Left lung (tissue), 10 donors: ENCODE results near the gene RDH13. TPM values are rescaled to one million over a fixed set of nuclear protein-coding genes. Genes with fewer than 3 reads are reported as not detected.
"Not testable (repeated sequence)": the region's sequence is repeated elsewhere in the genome, so short reads cannot be mapped to it uniquely, and the experiment has no call there.

Source experiments
- ATAC-seq: fragments of 200-7000 bp; cut with Tn5 transposase; one replicate; pipeline ENCODE4 v1.9.1; 2020; ENCODE audit warnings: moderate library complexity
- DNase-seq, 4 donors: peaks; one replicate each; pipeline ENCODE4 v3.0.0-alpha.2; 2013 to 2020
- H3K27ac ChIP-seq, 2 donors: fragments of 200-600 bp; sonication (generic) in 1 of 2; one replicate each; pipeline versions ENCODE4 v1.5.0 to v1.8.0; 2020 to 2021
- H3K27me3 ChIP-seq, 2 donors: fragments of 200-600 bp; sonication (generic) in 1 of 2; one replicate each; pipeline versions ENCODE4 v1.5.0 to v1.8.0; 2020 to 2021
- H3K36me3 ChIP-seq, 2 donors: fragments of 200-600 bp; sonication (generic) in 1 of 2; one replicate each; pipeline versions ENCODE4 v1.5.0 to v1.8.0; 2020 to 2021
- H3K4me1 ChIP-seq, 2 donors: fragments of 200-600 bp; one replicate each; pipeline ENCODE4 v1.8.0; 2021
- H3K4me3 ChIP-seq, 2 donors: fragments of 200-600 bp; sonication (generic) in 1 of 2; one replicate each; pipeline versions ENCODE4 v1.5.0 to v1.8.0; 2020 to 2021; ENCODE audit warnings: mild to moderate bottlenecking in 1 of 2
- H3K9me3 ChIP-seq, 2 donors: fragments of 200-600 bp; sonication (generic) in 1 of 2; one replicate each; pipeline versions ENCODE4 v1.5.0 to v1.8.0; 2020 to 2021
- intact Hi-C, 2 donors: fragments of 100-400 bp; cut with DNase I; formaldehyde crosslinking; loops; one replicate each; pipeline versions ENCODE4 v1.11.2 to v1.14.2; 2022
- polyA plus RNA-seq, 6 donors: library from polyadenylated mRNA; unstranded; fragments of 120-200 nt; gene quantifications; one replicate each; pipeline ENCODE4 v1.2.1, GENCODE V29; 2013; ENCODE audit not compliant: insufficient read length in 6 of 6
- total RNA-seq, 2 donors: library from RNA; stranded (reverse); fragmentation: NEBNext Ultra II Directional; extraction: Animal tissue kit (Norgen Biotek cat#: 25700); gene quantifications; one replicate each; pipeline ENCODE4 v1.2.1, GENCODE V29; 2021
- TF ChIP-seq, protein P1 (sequence below), 2 donors: fragments of 200-600 bp; sonication (generic) in 1 of 2; IDR thresholded peaks; one replicate each; pipeline versions ENCODE4 v1.5.0 to v1.8.0; 2021; ENCODE audit warnings: antibody characterized with exemption in 2 of 2
- donor health status: DM: no; HTN: yes; CAD: no.
- donor health status: DM: no; HTN: no; CAD: no.

RDH13 gene
- total and polyA plus RNA-seq, 8 donors = 7.3 to 38.0 (median 13.7) TPM

DNA sequence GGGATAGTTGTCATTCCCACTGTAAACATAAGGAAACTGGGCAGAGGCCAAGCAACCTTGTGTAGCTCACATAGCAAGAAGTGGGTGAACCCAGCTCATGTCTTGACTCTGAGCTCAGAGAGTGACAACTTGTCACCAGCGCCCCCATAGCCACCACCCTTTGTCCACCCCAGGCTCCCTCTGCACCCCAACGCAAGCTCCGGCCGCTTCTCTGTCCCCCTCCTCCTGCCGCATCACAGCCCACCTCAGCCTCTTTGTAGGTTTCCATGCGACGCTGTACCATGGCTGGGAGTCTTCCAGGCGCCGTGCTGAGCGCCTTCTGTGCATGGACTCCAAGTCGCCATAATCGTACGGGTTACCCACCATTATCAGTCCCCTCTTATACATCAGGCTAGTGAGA is 28.2 kb downstream of the RDH13 start:
- no peaks in the 10 kb centered on the region for H3K9me3 ChIP-seq
- H3K4me1 ChIP-seq = no peaks in the 10 kb centered on the region
- no peaks in the 10 kb centered on the region for H3K27me3 ChIP-seq
- H3K27ac ChIP-seq = no peak overlapping the region
- no peak for DNase-seq
- intact Hi-C loops = no loop called here
- no peak for ATAC-seq
- H3K4me3 ChIP-seq = no peak overlapping the region
- TF ChIP-seq, protein P1, sequence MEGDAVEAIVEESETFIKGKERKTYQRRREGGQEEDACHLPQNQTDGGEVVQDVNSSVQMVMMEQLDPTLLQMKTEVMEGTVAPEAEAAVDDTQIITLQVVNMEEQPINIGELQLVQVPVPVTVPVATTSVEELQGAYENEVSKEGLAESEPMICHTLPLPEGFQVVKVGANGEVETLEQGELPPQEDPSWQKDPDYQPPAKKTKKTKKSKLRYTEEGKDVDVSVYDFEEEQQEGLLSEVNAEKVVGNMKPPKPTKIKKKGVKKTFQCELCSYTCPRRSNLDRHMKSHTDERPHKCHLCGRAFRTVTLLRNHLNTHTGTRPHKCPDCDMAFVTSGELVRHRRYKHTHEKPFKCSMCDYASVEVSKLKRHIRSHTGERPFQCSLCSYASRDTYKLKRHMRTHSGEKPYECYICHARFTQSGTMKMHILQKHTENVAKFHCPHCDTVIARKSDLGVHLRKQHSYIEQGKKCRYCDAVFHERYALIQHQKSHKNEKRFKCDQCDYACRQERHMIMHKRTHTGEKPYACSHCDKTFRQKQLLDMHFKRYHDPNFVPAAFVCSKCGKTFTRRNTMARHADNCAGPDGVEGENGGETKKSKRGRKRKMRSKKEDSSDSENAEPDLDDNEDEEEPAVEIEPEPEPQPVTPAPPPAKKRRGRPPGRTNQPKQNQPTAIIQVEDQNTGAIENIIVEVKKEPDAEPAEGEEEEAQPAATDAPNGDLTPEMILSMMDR (IDR thresholded peaks at IDR 0.05) = no peak
- no peaks in the 10 kb centered on the region for H3K36me3 ChIP-seq

GRCh38 chr19:55032976-55033643 is 29.8 kb downstream of the RDH13 start:
- H3K36me3 ChIP-seq, H3K4me1 ChIP-seq, intact Hi-C loops, H3K9me3 ChIP-seq, H3K4me3 ChIP-seq, DNase-seq, H3K27ac ChIP-seq, H3K27me3 ChIP-seq, ATAC-seq: not testable (repeated sequence)

DNA sequence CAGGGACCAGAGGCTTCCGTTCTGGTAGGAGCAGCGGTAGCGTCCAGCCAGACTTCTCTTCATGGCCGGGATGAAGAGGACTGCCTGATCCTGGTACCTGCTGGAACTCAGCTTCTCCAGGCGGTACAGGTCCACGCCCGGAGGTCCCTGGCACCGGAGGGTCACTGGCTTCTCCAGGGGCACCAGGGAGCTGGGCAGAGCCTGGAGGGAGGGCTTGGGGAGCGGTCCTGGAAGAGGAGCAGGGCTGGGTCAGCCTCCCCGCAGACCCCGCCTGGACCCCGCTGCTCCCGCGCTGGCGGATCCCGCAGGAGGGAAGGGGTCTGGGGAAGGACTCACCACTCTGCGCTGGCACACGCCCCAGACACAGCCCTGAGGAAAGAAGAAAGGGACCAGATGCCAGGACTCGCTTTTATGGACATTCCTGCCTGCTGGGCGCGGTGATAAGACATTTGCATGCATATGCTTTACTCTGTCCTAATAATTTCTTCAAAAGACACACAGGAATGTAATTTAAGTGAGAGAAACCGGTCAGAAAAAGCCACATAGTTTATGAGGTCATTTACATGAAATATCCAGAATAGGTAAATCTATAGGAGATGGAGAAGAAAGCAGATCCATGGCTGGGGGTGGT is 30.7 kb downstream of the RDH13 start:
- DNase-seq (no peak), ATAC-seq (no peak)
- H3K27me3 ChIP-seq = no peaks in the 10 kb centered on the region
- intact Hi-C loops = no loop called here
- H3K27ac ChIP-seq = no peak overlapping the region
- TF ChIP-seq, protein P1 (IDR thresholded peaks at IDR 0.05) = no peak
- H3K36me3 ChIP-seq = no peaks in the 10 kb centered on the region
- H3K4me1 ChIP-seq = no peaks in the 10 kb centered on the region
- H3K4me3 ChIP-seq = no peak overlapping the region
- peaks cover 0 to 1% of the 10 kb centered on the region in 2 donors for H3K9me3 ChIP-seq

- H3K4me1 ChIP-seq = no peaks in the 10 kb centered on the region
- H3K9me3 ChIP-seq = peaks cover 0 to 2% of the 10 kb centered on the region in 2 donors
- TF ChIP-seq, protein P1 (IDR thresholded peaks at IDR 0.05) = no peak
- no peak overlapping the region for H3K27ac ChIP-seq
- H3K36me3 ChIP-seq = no peaks in the 10 kb centered on the region
- no peaks in the 10 kb centered on the region for H3K27me3 ChIP-seq
- intact Hi-C loops = no loop called here
- no peak overlapping the region for H3K4me3 ChIP-seq
- ATAC-seq (no peak), DNase-seq (no peak)
These were observed 31.8 kb downstream of the RDH13 start for GRCh38 chr19:55031178-55031577.

DNA sequence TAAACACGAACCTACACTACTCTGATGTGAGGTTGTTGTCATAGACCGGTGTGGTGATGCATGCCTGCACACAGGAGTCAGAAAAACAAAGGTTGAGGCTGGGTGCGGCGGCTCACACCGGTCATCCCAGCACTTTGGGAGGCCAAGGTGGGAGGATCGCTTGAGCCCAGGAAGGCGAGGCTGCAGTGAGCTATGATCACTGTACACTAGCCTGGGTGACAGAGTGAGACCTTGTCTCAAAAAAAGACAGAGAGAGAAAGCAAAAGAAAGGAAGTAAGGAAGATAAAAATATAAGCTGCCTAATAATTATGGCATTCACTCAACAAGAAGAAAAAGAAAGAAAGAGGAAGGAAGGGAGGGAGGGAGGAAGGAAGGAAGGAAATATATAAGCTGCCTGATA is 34.2 kb downstream of the RDH13 start:
- Histone ChIP-seq H3K36me3 (no peaks in the 10 kb centered on the region), H3K27me3 (no peaks in the 10 kb centered on the region), H3K4me3 (no peak overlapping the region), H3K27ac (no peak overlapping the region), H3K4me1 (no peaks in the 10 kb centered on the region), H3K9me3 (peaks cover 0 to 2% of the 10 kb centered on the region in 2 donors)
- ATAC-seq (no peak), DNase-seq (no peak)
- intact Hi-C loops = no loop called here
- TF ChIP-seq, protein P1 (IDR thresholded peaks at IDR 0.05) = no peak
